H1 (cell line): ENCODE measurements around the gene WDR26. TPM values are rescaled to one million over a fixed set of nuclear protein-coding genes. Genes with fewer than 3 reads are reported as not detected.

ENCODE experiments used
- BRCA1 ChIP-seq: IDR thresholded peaks from 2 replicates; pipeline ENCODE4 v1.6.1; 2012; ENCODE audit warnings: low read depth, low read length, improper control_type of control experiment
- JUN ChIP-seq: IDR thresholded peaks from 2 replicates; pipeline ENCODE4 v1.6.1; 2011; ENCODE audit warnings: low read depth, mild to moderate bottlenecking, improper control_type of control experiment, low read length
- polyA plus RNA-seq, 7 experiments: library from polyadenylated mRNA; depleted of rRNA in 3 of 7; stranded (reverse) in 5 of 7; unstranded in 2 of 7; fragments of >200 nt in 5 of 7; fragments of 200-250 nt in 2 of 7; gene quantifications; 1 replicate in 5 of 7; 2 replicates in 1 of 7; 4 replicates in 1 of 7; pipeline versions ENCODE4 v1.2.1 to v1.2.3, GENCODE V29; 2011 to 2013; ENCODE audit warnings: missing spikeins in 2 of 7, mixed read lengths in 2 of 7
- total RNA-seq: library from RNA; stranded (reverse); fragmentation: NEBNext Ultra II Directional; extraction: Animal tissue kit (Norgen Biotek cat#: 25700); gene quantifications from 2 replicates; pipeline ENCODE4 v1.2.1, GENCODE V29; 2021

WDR26 gene
- total and polyA plus RNA-seq, 2 of the 8 experiments (the other 6 are each of a cell fraction or from before 2014, with no cell fraction given) = 18.0 to 72.5 TPM

- TF ChIP-seq JUN (no peak), BRCA1 (no peak)
Observed at GRCh38 chr1:224429616-224430326, 4.8 kb downstream of the WDR26 start (continued).
